T-helper 1 cell (primary cell): ENCODE data around the gene FBXL12.
"Not testable (repeated sequence)": the region's sequence is repeated elsewhere in the genome, so short reads cannot be mapped to it uniquely, and the experiment has no call there.

ENCODE experiments used
- DNase-seq, 5 donors: peaks; one replicate each; pipeline ENCODE4 v3.0.0-alpha.2; 2012 to 2020

FBXL12 gene

GRCh38 chr19:9838324-9838723 is 19.4 kb upstream of the FBXL12 start:
- no peak for DNase-seq

- no peak for DNase-seq
Measured at GRCh38 chr19:9836021-9836420, 17.1 kb upstream of the FBXL12 start.

GRCh38 chr19:9835507-9835949 is 16.6 kb upstream of the FBXL12 start:
- no peak for DNase-seq

- peak; percentile 99 for DNase-seq
Measured at GRCh38 chr19:9834726-9835506, 16.0 kb upstream of the FBXL12 start, which contains the start of gene PIN1. PIN1 (plus strand) TSS chr19:9835318; CDS start chr19:9835345, 27 bp downstream.

- DNase-seq, result no peak
Measured at GRCh38 chr19:9834307-9834725, 15.4 kb upstream of the FBXL12 start.

- no peak for DNase-seq
Measured at GRCh38 chr19:9828551-9829063, 9.7 kb upstream of the FBXL12 start.

- peak; percentile 77 to 90 (median 85) for DNase-seq
Measured at GRCh38 chr19:9827289-9828238, 8.7 kb upstream of the FBXL12 start, which contains the start of gene UBL5. UBL5 (plus strand) TSS chr19:9827918; CDS start chr19:9828338, 420 bp downstream.

- no peak for DNase-seq
Measured at GRCh38 chr19:9823816-9824215, 4.9 kb upstream of the FBXL12 start.

GRCh38 chr19:9820034-9820433 is 1.2 kb upstream of the FBXL12 start:
- not testable (repeated sequence) for DNase-seq

- no peak for DNase-seq
Measured at GRCh38 chr19:9819596-9819909, 674 bp upstream of the FBXL12 start.

GRCh38 chr19:9818175-9818733 is 625 bp downstream of the FBXL12 start:
- no peak for DNase-seq

- no peak for DNase-seq
Measured at GRCh38 chr19:9811139-9811538, 7.7 kb downstream of the FBXL12 start.

GRCh38 chr19:9808855-9809824 is 9.7 kb downstream of the FBXL12 start:
- DNase-seq, result peak in 2 of 5 donors; percentile 34 to 41

- DNase-seq, result no peak
Measured at GRCh38 chr19:9806803-9807202, 12.1 kb downstream of the FBXL12 start.

- no peak for DNase-seq
Measured at GRCh38 chr19:9801976-9802375, 16.9 kb downstream of the FBXL12 start.

- DNase-seq, result no peak
Measured at GRCh38 chr19:9799162-9799561, 19.7 kb downstream of the FBXL12 start.

- DNase-seq, result no peak
Measured at GRCh38 chr19:9797871-9798270, 21.0 kb downstream of the FBXL12 start.

- peak; percentile 65 to 89 (median 76) for DNase-seq
Measured at GRCh38 chr19:9796113-9796773, 22.6 kb downstream of the FBXL12 start.

GRCh38 chr19:9793071-9793591 is 25.7 kb downstream of the FBXL12 start:
- DNase-seq, result peak; percentile 40 to 72 (median 59)

GRCh38 chr19:9792206-9793070 is 26.4 kb downstream of the FBXL12 start:
- peak; percentile 91 to 97 (median 93) for DNase-seq
